GM19395 (cell line): ENCODE data around the gene IQGAP2.

Source experiments
- ATAC-seq: cut with Tn5 transposase; IDR thresholded peaks from one replicate; pipeline ENCODE4 v1.9.1; 2021; ENCODE audit warnings: mild to moderate bottlenecking, moderate library complexity; ENCODE audit not compliant: unreplicated experiment

The IQGAP2 gene

GRCh38 chr5:76683816-76684731, 281.0 kb downstream of the IQGAP2 start:
- no peak for ATAC-seq

DNA sequence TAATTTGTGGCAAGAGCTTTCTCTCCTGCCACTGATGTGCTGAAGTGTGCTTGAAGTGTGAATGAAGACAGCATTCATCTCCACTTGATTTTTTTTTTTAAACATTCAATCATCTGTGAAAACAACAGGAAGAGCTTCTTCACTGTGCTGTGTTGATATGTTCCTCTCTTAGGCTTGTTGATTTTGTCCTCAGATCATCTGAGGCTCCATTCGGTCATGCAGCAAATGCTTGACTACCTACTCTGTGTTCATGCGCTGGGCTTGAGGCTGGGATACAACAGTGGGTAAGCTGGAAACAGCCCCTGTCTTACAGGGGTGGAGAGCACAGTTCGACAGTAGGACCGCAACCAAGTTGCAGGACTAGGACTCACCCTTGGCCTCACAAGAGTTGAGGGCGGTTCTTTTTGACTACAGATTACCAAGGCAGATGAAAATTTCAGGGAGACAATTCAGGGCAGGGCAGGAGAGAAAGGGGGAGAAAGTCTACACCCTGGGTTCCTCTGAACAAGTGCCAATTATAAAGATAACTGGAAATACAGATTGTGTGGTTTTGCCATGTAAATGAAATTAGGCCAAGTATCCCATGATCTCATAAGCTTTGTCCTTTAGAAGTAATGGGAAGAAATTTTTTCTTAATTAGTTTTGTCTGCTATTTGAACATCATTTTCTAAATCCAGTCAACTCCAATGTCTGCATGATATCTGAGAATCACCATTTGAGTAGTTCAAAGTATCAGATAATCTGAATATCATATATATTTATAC, 281.9 kb downstream of the IQGAP2 start:
- no peak for ATAC-seq

- ATAC-seq, result no peak
Observed at GRCh38 chr5:76685704-76686103, 282.6 kb downstream of the IQGAP2 start.

DNA sequence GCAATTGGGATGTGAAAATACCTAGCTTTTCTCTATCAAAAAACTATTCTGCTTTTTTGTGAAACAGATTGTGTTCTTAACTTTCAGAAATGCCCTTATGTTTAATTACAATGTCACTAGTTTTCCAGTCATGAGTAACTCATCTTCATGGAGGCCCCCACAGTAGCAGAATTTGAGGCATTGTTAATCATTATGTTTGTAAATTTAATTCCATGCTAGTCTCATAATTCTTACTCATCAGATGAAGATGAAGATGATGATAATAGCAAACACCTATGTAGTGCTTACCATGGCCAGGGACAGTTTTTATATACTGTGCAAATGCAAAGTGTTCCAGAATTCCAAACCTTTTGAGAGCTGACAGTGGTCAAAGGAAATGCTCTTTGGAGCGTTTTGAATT, 285.1 kb downstream of the IQGAP2 start:
- no peak for ATAC-seq

GRCh38 chr5:76688836-76689235, 285.8 kb downstream of the IQGAP2 start:
- no peak for ATAC-seq

DNA sequence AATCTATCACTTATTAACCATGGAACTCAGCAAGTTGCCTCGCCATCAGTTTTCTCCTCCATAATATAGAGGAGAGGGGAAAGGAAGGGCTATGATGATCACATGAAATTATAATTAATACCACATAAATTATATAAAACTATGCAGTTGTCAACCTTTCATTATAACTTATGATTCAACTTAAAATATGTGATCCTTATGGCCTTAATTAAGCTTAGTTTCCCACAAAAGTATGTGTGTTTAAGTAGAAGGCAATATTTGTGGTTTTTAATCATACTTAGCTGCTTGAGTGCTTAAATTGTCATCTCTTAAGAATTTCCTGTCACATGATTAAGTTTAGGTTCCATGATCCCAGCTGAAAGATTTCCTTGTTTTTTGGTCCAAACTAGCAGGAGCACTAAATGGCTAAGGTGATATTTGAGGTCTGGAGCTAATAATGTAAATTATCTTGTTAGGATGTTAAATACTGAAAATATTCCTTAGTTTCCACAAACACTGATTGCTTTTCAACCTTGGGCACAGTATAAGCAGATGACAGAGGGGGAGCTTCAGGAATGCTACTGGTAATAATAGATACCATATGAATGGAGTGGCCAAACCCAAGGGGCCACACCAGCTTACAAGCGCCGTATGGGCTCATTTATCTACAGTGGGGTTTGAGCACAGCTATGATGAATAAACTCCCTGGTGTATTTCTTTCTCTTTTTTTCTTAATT, 286.4 kb downstream of the IQGAP2 start:
- no peak for ATAC-seq

DNA sequence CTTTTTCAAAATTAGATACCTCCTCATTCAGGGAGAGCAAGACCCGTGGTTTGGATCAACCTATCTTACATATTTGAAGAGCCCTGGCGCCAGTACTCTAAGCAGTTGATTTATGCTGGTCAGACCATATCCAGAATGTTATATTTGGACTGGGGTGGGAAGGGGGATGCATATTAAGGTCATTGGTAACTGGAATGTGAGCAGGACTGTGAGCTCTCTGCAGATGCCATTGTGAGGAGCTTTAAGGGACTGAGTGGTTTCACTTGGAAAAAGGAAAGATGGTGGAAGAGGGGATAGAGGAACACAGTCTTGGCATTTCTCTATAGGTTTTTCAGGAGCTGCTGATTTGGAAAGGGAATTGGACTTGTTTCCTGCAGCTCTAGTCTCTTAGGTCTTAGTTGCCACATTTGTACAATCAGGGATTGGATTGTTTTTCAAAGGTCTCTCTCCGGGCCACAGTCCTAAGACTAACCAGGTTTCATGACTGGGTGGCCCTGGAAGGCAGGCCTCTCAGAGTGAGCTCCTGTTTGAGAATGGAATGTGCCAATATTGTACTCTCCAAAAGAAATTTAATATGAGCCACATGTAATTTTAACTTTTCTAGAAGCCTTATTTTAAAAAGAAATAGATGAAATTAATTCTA, 287.1 kb downstream of the IQGAP2 start:
- ATAC-seq, result no peak

DNA sequence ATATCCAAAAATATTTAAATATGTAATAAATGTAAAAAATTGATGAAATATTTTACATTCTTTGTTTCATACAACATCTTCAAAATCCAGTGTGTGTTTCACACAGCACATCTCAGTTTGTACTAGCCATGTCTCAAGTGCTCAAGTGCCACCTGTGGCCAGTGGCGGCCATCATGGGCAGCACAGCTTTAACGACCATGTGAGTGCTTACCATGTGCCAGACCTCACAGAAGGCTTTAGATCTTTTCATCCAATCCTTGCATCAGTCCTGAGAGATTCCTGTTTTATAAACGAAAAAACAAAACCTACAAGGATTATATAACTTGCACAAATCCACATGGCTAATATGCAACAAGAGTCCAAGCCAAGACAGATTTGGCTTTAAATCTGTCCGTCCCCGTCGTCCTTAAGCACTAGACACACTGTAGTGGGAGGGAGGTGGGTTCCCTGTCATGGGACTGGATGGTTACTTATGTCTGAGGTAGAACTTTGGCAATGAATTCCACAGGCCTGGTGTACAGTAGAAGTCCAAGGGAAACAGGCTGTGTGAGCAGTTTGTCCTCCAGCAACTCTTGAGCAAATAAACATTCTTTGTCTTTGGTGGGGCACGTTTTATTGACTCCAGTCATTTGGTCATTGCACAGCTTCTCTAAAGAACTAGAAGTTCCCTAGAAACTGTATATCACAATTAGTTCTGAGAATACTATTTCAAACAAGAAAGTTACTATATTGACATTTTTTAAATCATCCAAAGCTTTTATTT, 287.8 kb downstream of the IQGAP2 start:
- no peak for ATAC-seq

- no peak for ATAC-seq
Observed at GRCh38 chr5:76691467-76692273, 288.6 kb downstream of the IQGAP2 start.

GRCh38 chr5:76692274-76692540, 289.1 kb downstream of the IQGAP2 start:
- no peak for ATAC-seq

DNA sequence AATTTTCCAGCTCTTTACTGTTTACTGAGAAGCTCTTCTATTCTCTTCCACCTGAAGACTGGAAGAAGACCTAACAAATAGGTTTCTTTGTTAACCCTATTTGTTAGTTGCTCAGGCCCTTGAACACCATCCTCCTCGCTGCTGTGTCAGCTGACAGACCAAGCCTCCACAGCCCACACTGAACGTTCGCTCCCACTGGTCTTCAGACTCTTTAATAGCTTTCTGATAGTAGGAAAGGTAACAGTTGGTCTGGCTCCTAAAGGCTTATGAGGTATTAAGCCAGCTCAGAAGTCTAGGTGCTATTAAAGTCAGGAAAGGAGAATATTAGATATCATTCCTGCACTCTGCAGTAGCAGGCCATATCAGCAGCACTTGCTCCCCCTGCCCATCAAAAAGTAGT, 289.6 kb downstream of the IQGAP2 start:
- no peak for ATAC-seq

DNA sequence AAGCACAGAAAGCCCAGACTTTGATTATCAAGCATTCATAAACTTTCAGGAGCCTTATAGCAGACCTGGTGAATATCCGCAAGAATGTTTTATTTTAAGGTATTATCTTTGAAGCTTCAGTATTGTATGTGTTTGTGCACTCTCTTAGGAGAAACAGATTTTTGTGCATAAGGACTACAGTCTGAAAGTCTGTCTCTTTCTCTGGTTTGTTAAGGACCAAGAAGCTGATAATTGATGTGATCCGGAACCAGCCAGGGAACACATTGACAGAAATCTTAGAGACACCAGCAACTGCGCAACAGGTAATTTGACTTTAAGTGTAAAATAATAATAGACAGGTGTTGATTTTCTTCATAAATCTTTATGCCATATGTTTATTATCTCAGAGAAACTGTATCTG, 290.1 kb downstream of the IQGAP2 start:
- ATAC-seq, result no peak

GRCh38 chr5:76694317-76694716, 291.2 kb downstream of the IQGAP2 start:
- ATAC-seq, result no peak

DNA sequence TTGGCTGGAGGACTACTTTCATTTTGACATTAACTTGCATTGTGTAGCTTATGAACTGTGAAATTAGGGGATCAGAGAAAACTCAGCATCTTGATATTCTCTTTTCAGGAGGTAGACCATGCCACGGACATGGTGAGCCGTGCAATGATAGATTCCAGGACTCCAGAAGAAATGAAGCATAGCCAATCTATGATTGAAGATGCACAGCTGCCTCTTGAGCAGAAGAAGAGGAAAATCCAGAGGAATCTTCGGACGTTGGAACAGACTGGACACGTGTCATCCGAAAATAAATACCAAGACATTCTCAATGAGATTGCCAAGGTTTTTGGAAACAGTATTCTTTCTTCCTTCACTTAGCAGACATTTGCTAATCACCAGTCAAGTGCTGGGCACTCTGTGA, 292.3 kb downstream of the IQGAP2 start:
- ATAC-seq, result no peak

DNA sequence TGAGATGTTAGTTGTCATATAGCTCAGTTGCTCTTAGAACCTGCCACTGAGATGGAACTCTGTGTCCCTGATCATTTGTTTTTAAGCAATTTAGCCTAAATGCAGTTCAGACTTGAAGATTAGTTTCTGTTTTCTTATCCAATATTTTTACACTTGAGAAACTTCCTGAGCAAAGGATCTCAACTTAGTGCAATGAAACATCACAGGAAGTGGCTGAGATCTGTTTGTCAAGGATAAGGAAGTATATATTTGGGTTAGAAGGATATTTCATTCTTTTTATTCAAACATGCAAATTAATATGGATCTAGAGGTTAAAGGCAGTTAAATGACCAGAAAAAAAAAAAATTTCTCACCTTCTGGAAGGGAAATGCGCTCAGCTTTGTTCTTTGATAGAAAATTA, 293.2 kb downstream of the IQGAP2 start:
- no peak for ATAC-seq

DNA sequence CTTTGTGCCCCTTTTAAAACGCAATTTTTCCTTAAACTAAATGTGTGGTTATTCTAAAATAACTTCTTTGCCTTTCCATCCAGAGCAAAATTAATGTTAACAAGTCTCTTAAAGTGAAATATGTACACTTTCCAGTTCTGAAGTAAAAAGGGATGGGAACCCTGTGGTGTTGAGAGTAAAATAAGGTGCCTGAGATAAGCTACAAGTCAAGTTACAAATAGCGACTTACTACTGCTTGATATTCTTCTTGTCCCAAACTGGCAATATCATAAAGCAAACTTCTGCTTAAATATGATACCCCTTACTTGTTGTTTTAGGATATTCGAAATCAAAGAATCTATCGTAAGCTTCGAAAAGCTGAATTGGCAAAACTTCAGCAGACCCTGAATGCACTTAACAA, 294.6 kb downstream of the IQGAP2 start:
- ATAC-seq, result no peak

DNA sequence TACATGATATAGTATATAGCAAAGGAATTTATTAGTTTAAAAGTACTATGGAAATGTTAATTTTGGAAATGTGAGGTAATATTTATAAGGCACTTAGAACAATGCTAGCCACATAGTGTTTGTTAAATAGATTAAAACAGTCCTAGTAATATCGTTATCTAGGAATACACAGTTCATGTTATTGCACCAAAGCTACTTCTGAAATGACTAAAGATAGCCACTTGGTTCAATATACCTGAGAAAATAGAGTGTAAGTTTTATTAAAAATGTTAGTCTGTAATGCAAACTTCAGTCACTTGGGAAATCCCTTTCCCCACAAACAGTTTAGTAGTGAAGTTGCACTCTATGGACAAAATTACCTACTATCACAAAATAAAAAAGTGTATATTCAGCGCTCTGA, 297.5 kb downstream of the IQGAP2 start:
- no peak for ATAC-seq

- no peak for ATAC-seq
Observed at GRCh38 chr5:76701298-76701697, 298.2 kb downstream of the IQGAP2 start.

DNA sequence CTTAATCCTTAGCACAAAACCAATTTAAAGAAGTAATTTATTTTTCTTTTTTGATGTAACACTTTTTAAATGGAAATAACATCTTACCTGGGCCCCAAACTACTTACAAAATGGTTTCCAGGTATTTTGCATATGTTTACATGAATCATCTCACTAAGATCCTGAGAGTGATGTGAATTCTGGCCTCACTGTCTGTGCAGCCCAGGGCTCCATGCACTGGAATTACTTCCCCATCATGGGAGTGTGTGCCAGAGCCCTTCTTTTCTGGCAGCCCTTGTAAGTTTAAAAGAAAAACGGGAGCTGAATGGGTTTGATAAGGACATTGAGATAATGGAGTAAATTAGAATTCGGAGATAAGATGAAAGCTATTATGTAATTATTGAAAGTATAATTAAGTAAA, 300.6 kb downstream of the IQGAP2 start:
- no peak for ATAC-seq
